Umbilical cord (tissue), 2 donors: Measurements from ENCODE around the gene ADPRS. TPM values are rescaled to one million over a fixed set of nuclear protein-coding genes. Genes with fewer than 3 reads are reported as not detected.
A peak's percentile ranks its signal among the peaks of the same experiment; 100 is the strongest.

Experiments used
- DNase-seq: peaks from one replicate; pipeline ENCODE4 v3.0.0-alpha.2; 2015; ENCODE audit warnings: low spot score
- total RNA-seq: library from RNA; depleted of rRNA; stranded (reverse); fragments of >200 nt; gene quantifications from one replicate; pipeline ENCODE4 v1.2.3, GENCODE V29; 2014; ENCODE audit warnings: low replicate concordance; ENCODE audit not compliant: insufficient read depth

Gene ADPRS, protein sequence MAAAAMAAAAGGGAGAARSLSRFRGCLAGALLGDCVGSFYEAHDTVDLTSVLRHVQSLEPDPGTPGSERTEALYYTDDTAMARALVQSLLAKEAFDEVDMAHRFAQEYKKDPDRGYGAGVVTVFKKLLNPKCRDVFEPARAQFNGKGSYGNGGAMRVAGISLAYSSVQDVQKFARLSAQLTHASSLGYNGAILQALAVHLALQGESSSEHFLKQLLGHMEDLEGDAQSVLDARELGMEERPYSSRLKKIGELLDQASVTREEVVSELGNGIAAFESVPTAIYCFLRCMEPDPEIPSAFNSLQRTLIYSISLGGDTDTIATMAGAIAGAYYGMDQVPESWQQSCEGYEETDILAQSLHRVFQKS
- 37.8 TPM for total RNA-seq

DNA sequence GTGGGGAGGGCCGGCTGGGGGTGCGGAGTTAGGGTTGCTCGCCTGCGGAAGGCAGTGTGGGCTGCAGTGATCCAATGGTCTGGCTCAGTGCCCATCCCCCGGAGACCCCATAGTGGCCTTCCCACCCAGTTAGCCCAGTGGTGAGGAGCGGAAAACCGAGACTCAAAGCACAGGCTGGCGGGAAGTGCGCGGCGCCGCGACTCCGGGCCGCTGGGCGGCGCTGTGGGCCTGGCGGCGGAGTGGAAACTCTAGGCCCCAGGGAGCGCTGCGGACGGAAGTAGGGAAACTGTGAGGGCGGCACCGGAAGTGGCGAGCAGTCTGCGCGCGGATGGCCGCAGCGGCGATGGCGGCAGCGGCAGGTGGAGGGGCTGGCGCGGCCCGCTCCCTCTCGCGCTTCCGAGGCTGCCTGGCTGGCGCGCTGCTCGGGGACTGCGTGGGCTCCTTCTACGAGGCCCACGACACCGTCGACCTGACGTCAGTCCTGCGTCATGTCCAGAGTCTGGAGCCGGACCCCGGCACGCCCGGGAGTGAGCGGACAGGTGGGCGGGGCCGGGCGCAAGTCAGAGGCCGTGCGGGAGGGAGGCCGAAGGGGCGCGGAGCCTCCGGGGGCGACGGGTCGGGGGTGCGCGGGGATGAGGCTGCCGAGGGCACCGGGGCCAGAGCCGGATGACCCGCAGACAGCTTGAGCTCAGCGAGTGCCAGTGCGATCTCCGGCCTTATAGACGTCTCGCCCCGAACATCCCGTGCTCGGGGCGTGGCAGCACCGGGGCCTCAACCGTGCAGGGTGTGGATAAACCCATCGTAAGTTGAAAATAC is at the start of gene ADPRS:
ADPRS (plus strand) TSS at position 316 of the 816 bp plus-strand sequence; CDS start at position 329, 13 bp downstream.
- peak; percentile 90 for DNase-seq

DNA sequence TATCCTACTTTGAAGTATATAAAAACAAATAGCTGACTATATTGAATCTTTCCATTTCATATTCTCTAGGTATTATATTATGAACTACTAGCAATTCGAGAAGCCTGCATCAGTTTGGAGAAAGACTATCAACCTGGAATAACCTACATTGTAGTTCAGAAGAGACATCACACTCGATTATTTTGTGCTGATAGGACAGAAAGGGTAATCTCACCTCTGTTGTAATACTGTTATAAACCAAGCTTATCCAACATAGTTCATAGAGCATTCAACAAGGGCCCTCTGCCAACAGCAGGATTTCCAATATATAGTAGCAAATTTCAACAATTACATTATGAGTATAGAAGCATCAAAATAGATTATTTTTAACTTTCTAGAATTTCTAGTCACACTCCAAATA is 48.5 kb upstream of the ADPRS start:
- no peak for DNase-seq

DNA sequence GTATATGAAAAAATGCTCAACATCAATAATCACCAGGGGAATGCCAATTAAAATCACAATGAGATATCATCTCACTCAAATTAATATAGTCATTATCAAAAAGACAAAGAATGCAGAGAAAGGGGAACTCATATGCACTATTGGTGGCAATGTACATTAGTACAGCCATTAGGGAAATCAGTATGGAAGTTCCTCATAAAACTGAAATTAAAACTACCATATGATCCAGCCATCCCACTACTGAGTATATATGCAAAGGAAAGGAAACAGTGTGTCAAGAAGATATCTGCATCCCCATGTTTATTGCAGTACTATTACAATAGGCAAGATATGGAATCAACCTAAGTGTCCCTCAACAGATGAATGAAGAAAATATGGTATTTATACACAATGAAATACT is 36.9 kb upstream of the ADPRS start:
- DNase-seq: no peak

DNA sequence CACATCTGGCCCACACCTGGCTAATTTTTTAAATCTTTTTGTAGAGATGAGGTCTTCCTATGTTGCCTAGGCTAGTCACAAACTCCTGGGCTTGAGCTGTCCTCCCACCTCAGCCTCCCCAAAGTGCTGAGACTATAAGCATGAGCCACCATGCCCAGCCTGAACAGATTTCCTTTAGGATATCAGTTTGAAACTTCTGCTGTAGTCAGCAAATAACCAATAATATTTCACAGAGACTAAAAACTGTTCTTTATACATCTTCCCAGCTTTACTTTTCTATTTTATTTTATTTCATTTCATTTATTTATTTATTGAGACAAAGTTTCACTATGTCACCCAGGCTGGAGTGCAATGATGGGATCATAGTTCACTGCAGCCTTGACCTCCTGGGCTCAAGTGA is 34.7 kb upstream of the ADPRS start:
- no peak for DNase-seq

- DNase-seq: no peak
These were observed 33.0 kb upstream of the ADPRS start for GRCh38 chr1:36055706-36056105.

- no peak for DNase-seq
These were observed 26.4 kb upstream of the ADPRS start for GRCh38 chr1:36062315-36062714.

DNA sequence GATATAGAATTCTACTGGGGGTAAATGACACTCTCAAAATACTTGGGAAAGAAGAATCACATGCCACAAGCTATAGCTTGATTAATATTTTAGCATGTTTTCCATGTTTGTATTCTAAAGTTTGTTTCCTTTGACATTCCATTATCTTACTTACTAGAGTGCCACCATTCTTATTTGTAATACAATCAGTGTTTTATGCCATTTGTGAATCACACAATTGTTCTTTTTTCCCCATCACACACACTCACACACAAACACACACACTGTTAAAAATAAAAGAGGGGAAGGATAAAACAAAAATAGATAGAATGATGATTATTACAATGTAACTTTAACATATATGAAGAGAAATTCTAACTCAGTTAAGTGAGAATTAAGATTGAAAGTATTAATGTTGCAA is 20.8 kb upstream of the ADPRS start:
- no peak for DNase-seq

- no peak for DNase-seq
These were observed 19.8 kb upstream of the ADPRS start for GRCh38 chr1:36068866-36069265.

DNA sequence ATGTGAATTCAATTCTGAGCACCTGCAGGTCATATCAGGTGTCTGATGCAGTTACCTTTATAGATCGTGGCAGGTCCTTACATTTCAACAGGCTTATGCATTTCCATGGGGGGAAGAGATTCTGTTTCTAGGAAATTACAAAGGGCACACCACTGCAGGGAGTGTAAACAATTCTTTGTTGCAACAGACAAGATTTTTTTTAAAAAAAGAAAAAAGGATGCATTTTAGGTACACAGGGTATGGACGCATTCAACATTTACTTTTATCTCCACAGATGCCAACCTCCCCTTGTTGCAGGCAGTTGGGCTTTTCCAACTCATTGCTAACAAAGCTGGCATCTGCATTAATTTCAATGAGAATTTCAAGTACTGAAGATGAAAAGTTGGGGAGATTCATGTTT is 18.3 kb upstream of the ADPRS start:
- DNase-seq: no peak

- no peak for DNase-seq
These were observed 11.6 kb upstream of the ADPRS start for GRCh38 chr1:36076979-36077573.

DNA sequence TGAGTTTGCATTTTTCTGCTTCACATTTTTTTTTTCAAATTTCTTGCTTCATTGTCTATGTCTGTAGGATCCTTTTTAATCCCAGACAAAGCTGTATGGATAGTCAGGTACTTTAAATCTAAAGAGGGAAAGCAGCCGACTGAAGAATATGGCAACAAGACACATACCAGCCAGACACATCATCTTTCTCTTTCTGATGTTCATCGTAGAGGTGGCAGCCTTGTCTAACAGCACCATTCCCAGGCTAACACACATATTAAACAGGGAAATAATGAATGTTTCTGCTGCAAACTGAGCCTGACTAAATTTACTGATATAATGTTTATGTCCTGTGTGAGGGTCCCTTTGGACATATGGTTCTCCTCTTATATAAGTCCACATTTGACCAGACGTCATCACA is 8.5 kb upstream of the ADPRS start:
- no peak for DNase-seq

GRCh38 chr1:36080801-36081200 is 7.9 kb upstream of the ADPRS start:
- DNase-seq: no peak

DNA sequence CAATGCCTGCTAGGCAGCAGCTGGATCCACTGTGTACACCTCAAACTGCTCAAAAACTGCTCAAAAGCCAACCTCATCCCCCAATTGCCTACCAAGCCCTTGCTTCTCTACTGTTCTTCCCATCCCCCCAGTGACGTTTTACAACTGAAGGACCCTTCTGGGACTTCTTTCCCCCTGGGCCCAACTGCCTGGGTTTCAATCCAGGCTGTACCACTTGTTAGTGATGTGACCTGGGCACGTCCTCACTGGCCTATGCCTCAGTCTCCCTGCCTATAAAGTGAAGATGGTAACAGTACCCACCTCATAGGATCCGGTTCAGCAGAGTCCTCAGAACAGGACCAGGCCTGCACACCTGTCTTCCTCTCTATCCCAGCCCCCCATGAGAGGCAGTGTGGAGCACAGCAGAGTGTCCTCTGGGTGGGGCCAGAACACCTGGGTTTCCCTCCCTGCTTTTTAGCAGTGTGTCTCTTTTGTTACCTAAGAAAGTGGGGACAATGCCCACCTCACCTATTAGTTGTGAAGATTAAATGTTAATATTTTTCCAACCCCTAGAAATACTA is 6.7 kb upstream of the ADPRS start:
- DNase-seq: no peak

- no peak for DNase-seq
These were observed 5.5 kb upstream of the ADPRS start for GRCh38 chr1:36083219-36083618.

- DNase-seq: peak; percentile 65
These were observed 4.8 kb upstream of the ADPRS start, which contains the start of gene TEKT2 for GRCh38 chr1:36083635-36084496. TEKT2 (plus strand) TSS chr1:36084094; CDS start chr1:36084922, 828 bp downstream.

DNA sequence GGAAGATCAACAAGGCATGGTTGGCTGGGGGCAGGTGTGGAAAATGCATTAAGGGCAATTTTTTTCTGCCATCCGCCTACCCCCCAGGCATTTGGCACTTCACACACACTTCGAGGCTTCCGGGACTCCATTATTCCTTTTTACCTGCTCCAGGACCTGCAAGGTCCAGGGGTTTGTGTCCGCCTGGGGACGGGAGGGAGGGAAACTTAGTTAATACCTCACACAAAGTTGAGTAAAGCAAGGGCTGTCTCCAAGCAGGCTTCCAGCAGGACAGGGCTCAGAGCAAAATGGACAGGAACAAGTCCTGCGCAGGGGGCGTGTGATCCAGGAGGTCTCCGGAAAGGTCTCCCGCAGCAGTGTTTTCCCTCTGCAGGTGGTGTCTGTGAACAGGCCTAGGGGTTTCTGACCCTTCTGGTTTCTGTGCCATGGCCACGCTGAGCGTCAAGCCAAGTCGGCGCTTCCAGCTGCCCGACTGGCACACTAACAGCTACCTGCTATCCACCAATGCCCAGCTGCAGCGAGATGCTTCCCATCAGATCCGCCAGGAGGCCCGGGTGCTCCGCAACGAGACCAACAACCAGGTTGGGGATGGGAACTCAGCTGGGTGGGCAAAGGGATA is 4.1 kb upstream of the ADPRS start:
- no peak for DNase-seq

- DNase-seq: no peak
These were observed 3.6 kb upstream of the ADPRS start for GRCh38 chr1:36085126-36085525.

DNA sequence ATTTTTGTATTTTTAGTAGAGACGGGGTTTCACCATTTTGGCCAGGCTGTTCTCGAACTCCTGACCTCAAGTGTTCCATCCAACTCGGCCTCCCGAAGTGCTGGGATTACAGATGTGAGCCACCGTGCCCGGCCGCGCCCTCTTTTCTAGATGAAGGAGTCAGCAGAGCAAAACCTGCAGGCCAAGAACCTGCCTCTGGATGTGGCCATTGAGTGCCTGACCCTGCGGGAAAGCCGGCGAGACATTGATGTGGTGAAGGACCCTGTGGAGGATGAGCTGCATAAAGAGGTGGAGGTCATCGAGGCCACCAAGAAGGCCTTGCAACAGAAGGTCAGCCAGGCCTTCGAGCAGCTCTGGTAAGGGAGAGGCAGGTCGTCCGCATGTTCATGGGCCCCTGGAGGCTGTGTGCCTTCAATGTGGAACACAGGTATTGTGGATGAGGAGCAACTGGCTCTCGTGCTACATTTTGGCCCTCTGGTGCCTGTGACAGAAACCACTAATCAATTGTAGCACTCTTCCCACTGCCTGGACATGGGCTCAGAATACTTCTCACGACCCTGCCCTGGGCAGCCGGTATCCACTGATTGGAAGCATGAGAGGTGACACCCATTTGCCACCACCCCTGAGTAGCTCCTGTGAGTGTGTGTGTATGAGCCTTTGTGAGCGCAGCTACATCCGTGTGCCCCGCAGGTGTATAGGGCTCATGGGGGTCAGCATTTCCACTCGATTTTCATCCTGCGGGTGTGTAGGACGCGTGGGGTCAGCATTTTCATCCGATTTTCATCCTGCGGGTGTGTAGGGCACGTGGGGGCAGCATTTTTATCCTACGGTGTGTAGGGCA is 2.8 kb upstream of the ADPRS start:
- no peak for DNase-seq

DNA sequence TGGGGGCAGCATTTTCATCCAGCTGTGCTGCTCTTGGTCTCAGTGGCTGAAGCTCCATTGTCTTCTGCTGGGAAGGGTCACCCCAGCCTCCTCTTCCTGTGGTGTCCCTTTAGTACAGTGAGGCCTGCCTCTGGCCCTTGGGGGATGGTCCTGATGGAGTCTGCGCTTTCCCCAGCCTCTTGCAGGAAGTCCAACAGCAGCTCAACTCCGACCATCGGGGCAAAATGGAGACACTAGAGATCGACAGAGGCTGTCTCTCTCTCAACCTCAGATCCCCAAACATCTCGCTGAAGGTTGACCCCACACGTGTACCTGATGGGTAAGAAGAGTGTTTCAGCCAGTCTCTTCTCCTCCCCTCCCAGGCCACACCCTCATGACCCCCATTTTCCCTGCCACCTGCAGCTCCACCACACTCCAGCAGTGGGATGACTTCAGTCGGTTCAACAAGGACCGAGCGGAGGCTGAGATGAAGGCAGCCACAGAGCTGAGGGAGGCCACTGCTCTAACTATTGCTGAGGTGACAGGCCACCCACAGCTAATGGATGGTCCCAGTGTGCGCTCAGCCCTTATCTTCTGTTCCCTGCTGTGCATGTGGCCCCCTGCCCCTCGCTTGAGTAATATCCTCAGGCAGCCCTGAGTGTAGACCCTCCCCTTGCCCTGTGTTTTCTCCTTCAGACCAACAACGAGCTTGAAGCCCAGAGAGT is 2.0 kb upstream of the ADPRS start:
- no peak for DNase-seq
